ENCODE data around the gene PLA1A.
"Not testable (repeated sequence)": the region's sequence is repeated elsewhere in the genome, so short reads cannot be mapped to it uniquely, and the experiment has no call there.

The PLA1A gene

GRCh38 chr3:119660474-119661440 lies 63.1 kb downstream of the PLA1A start, which contains the start of gene POPDC2:
Gene POPDC2 (minus strand): TSS chr3:119660589. CDS start chr3:119660423, 166 bp downstream.
- DNase-seq (ENCODE audit: low read depth in 3 of 3, low spot score in 1 of 3): no peak

- DNase-seq (ENCODE audit: low read depth in 3 of 3, low spot score in 1 of 3): no peak
Measured at GRCh38 chr3:119662604-119663373, 65.1 kb downstream of the PLA1A start.

GRCh38 chr3:119663885-119664284 lies 66.2 kb downstream of the PLA1A start:
- no peak for DNase-seq (ENCODE audit: low read depth in 3 of 3, low spot score in 1 of 3)

- no peak for DNase-seq (ENCODE audit: low read depth in 3 of 3, low spot score in 1 of 3)
Measured at GRCh38 chr3:119664370-119664769, 66.7 kb downstream of the PLA1A start.

GRCh38 chr3:119664850-119665379 lies 67.2 kb downstream of the PLA1A start:
- DNase-seq (ENCODE audit: low read depth in 3 of 3, low spot score in 1 of 3): no peak

GRCh38 chr3:119665954-119666559 lies 68.4 kb downstream of the PLA1A start:
- DNase-seq (ENCODE audit: low read depth in 3 of 3, low spot score in 1 of 3): no peak

- DNase-seq (ENCODE audit: low read depth in 3 of 3, low spot score in 1 of 3): no peak
Measured at GRCh38 chr3:119669906-119670570, 72.4 kb downstream of the PLA1A start.

- DNase-seq (ENCODE audit: low read depth in 3 of 3, low spot score in 1 of 3): no peak
Measured at GRCh38 chr3:119672776-119673175, 75.1 kb downstream of the PLA1A start.

- no peak for DNase-seq (ENCODE audit: low read depth in 3 of 3, low spot score in 1 of 3)
Measured at GRCh38 chr3:119673875-119674274, 76.2 kb downstream of the PLA1A start.

- no peak for DNase-seq (ENCODE audit: low read depth in 3 of 3, low spot score in 1 of 3)
Measured at GRCh38 chr3:119675188-119675874, 77.6 kb downstream of the PLA1A start.

GRCh38 chr3:119676020-119676419 lies 78.3 kb downstream of the PLA1A start:
- DNase-seq (ENCODE audit: low read depth in 3 of 3, low spot score in 1 of 3): no peak

GRCh38 chr3:119676771-119677640 lies 79.3 kb downstream of the PLA1A start, which contains the start of gene COX17:
Gene COX17 (minus strand): TSS chr3:119677406. CDS start chr3:119677310, 96 bp downstream.
- peak; percentile 89 to 94 (median 90) for DNase-seq (ENCODE audit: low read depth in 3 of 3, low spot score in 1 of 3)

- no peak for DNase-seq (ENCODE audit: low read depth in 3 of 3, low spot score in 1 of 3)
Measured at GRCh38 chr3:119677641-119677934, 79.9 kb downstream of the PLA1A start.

- not testable (repeated sequence) for DNase-seq (ENCODE audit: low read depth in 3 of 3, low spot score in 1 of 3)
Measured at GRCh38 chr3:119678209-119678608, 80.5 kb downstream of the PLA1A start.
